Fibroblast of peridontal ligament (primary cell): ENCODE measurements around the gene DNAJC13.
A peak's percentile ranks its signal among the peaks of the same experiment; 100 is the strongest.

Source experiments
- DNase-seq: peaks from one replicate; pipeline ENCODE4 v3.0.0-alpha.2; 2010; ENCODE audit errors: extremely low read depth

The DNAJC13 gene

DNA sequence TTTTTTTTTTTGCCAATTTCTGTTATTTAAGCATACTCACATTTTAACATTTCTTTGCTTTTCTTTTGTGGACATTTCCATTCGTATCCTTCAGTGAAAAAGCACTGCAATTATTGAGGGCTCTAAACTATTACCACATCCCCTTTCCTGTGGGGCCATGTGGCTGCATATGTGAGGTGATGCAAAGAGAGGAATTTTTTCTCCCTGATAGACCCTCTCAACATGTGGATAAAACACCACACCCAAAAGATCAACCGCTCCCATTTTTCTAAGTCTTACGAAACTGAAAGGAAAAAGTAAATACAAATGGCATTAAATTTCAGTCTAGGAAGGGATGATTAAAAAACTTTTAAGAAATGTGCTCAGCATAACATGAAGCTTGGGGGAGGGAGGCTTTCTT, 68.8 kb downstream of the DNAJC13 start:
- peak; percentile 77 for DNase-seq

DNA sequence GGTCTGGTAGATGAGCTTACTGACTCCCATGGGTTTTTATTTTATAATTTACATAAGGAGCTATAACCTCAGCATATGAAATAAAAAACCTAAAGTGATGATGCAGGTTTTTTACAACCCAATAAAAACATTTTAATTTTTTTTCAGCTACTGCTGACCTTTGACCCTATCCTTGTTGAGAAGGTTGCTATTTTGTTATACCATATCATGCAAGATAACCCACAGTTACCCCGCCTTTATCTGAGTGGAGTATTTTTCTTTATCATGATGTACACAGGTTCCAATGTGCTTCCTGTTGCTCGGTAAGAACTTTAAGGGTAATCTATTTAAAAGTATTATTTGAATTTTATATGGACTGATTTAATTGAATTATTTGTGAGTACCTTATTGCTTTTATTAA, 70.8 kb downstream of the DNAJC13 start:
- DNase-seq, result no peak

DNA sequence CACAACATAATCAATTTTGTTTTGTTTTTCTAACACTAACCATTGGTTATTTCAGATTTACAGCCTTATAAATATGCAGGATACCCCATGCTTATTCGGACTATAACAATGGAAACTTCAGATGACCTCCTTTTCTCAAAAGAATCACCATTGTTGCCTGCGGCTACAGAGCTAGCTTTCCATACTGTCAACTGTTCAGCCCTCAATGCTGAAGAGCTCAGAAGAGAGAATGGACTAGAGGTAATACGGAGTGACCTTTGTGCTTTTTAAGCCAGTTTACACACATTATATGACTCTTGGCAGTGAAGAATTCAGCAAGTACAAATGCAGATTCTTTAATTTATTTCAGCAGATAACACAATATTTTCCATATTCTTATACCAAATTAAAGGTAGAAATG, 81.8 kb downstream of the DNAJC13 start:
- DNase-seq, result no peak

DNA sequence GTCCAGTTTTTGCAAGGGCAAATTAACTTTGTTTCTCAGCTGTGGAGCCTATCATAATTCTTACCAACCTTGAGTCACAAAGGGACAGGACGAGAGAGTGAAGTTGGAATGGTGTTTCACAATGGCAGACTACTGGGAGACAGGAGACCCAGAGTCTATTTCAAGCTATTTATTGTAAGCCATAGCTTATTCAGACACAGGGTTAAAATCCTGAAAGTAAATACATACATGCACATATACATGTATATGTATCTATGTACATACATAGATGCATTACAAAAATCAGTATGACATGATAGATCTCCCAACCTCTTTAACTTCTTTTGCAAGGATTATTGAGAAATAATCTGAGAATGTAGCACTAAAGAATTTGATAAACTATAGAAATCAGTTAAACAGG, 86.3 kb downstream of the DNAJC13 start:
- DNase-seq, result no peak

DNA sequence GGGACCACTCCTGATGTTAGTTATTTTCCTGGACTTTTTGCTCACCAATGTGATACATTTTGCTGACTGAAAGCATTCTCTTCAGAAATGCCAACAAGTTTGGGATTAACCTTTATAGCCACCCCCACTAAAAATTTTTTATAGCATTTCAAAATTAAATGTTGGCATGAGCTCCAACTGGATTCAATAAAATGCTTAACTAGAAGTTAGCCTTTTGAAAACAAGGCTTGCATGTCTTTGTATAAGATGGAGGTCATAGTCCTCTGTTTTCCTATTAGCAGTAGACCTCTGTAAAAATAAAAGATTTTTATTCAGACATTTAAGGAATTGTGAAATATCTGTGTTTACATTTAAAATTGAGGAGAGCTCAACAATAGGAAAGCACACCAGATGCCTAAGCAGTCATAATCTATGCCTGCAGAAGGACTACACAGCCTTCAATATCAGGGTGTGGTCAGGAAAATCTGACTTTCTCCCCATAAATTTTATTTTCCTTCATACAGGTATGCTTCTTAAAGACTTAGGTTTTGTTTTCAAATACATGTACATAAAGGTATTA, 87.2 kb downstream of the DNAJC13 start:
- peak; percentile 33 for DNase-seq

DNA sequence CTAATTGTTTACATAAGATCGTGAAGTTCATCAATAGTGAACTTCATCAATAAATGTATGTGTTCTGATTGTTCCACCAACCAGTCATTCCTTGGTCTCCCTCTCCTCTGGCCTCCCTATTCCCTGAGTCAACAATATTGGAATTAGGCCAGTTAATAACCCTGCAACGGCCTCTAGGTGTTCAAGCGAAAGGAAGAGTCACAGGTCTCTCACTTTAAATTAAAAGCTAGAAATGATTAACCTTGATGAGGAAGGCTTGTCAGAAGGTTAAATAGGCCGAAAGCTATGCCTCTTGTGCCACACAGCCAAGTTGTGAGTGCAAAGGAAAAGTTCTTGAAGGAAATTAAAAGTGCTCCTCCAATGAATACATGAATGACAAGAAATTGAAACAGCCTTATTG, 90.4 kb downstream of the DNAJC13 start:
- no peak for DNase-seq

DNA sequence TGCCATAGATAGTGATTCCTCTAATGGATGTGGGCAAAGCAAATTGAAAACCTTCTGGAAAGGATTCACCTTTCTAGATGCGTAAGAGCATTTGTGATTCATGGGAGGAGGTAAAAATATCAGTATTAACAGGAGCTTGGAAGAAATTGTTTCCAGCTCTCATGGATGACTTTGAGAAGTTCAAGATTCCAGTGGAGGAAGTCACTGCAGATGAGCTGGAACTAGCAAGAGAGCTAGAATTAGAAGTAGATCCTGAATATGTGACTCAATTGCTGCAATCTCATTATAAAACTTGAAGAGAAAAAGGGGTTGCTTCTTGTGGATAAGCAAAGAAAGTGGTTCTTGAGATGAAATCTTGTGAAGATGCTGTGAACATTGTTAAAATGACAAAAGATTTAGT, 91.8 kb downstream of the DNAJC13 start:
- DNase-seq, result no peak

DNA sequence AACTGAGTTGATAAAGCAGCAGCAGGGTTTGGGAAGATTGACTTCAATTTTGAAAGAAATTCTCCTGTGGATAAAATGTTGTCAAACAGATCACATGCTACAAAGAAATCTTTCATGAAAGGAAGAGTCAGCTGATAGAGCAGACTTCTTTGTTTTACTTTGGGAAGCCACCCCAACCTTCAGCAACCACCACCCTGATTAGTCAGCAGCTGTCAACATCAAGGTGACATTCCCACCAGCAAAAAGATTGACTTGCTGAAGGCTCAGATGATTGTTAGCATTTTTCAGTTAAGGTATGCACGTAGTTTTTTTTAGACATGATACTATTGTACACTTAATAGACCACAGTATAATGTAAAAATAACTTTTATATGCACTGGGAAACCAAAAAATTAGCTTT, 92.2 kb downstream of the DNAJC13 start:
- DNase-seq, result no peak

DNA sequence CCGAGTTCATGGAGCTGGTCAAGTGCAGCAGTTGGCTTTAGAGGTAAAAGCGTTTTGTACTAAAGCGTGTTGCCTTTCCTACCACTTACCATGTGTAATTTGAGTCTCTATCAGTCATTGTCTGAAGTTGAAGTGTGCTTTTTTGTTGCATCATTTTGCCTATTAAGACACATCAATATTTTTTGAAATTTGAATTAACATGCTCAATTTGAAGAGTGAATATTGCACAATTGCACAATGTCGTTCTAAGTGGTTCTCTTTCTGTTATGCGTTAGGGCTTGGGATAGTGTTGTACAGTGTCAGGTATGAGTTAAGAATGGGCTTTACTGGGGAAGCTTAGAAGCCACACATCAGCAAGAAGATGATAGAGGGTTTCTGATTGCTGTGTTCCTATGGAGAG, 95.8 kb downstream of the DNAJC13 start:
- DNase-seq, result no peak

DNA sequence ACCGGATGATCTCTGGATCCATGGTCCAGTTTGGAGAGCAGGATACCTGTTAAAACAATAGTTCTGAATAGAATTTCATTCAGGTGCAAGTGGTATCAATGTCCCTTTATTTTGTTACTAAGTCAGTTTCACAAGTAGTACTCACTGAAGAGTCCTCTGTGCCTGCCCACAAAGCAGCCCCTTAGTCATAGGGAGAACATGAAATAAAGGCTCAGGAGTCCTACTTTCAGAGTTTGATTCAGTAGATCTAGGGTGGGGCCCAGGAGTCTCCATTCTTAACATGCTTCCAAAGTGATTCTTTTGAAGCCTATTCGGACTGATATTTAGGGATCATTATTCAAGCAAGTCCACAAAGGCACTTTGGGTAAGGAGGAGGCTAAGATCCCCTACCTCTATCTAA, 100.0 kb downstream of the DNAJC13 start:
- DNase-seq, result no peak

DNA sequence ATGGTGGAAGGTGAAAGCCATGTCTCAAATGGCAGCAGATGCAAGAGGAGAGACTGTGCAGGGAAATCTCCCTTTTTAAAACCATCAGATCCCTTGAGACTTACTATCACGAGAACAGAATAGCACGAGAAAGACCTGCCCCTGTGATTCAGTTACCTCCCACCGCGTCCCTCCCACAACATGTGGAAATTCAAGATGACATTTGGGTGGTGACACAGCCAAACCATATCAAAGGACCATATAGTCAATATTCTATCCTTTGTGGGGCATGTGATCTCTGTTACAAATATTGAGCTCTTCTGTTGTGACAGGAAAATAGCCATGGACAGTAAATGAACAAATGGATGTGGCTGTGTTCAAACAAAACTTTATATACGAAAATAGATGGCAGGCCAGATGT, 102.6 kb downstream of the DNAJC13 start:
- no peak for DNase-seq

DNA sequence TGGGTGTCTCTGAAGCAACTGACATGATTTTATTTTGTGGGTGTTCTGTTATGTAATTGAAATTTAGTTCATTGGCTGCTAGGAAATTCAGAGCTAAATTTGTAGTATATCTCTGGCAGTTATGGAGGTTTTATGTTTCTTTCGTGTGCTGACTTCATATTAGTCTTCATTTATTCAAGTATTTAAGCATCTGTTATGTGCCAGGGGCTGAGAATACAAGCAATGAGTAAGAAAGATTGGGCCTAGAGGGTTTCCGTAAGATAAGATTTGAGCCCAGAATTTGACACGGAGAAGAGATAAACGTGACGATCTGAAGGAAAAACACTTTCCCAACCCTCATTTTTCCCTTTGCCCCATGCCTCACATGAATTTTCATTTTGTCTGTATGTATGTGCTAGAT, 104.6 kb downstream of the DNAJC13 start:
- DNase-seq, result no peak

DNA sequence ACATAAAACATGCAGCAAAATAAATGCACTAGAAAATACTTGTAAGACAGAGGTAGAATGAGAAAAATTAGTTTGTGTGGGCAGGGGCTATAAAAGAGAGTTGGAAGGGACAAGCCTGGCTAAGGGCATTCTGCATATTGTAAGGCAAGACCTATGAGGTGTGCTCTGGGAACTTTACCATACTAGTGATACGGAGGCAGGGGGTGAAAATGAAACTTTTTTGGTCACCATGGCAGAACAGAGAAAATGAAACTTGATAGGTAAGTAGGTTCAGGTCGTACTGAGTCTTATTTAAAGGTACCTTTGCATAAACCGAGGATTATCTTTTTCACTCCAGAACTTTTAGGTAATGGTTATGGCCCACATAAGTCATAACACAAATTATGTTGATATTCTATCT, 105.1 kb downstream of the DNAJC13 start:
- no peak for DNase-seq

DNA sequence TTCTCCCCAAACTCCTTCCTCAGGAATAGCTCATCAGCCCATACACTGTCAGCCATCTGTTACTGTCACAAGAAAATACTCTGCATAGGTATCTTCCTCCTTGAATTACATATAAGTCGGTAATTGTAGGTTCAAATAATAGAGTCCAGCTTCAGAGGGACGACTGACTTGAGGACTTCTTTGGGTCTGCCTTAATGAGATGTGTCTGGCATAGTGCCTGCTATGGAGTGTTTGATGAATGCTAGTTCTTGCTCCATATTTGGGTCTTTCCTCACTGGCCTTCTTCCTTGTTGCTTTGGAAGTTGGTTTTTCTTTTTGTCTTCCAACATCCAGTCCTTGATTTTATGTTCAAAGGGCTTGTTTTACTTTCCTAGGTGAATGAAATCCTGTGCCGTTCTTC, 113.3 kb downstream of the DNAJC13 start:
- DNase-seq, result no peak

DNA sequence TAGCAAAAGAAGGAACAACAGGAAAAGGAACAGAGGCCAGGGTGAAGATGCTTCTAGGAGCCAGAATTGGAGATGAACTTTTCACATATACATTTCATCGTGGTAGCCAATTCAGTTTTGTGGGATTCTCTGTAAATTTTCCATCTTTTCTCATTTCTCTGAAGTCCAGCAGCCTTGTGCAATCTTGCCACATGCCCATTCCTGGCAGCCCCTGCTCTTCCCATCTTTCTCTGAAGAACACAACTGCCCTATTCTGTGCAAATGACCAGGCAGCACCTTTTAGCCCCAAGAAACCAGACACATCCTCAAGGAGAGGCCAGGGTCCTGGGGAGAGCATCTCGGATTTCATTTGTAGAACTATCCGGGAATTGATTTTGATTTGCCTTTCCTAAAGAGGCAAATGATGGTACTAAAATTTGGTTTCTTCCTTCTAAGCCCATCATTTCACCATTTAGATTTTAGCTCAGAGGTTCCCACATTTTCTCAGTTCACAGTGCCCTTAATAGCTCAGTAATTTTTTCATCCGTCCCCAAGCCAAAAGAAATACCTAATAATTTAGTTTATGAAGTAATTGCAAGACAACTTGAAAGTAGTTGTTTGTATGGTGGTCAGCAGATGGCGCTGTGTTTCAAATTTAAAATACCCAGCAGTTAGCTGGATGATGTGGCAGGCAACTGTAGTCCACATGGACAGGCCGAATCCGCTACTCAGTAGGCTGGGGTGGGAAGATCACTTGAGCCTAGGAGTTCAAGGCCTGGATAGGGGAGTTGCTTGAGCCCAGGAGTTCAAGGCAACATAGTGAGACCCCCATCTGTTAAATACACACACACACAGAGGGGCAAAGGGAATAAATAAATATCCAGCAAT, 118.5 kb downstream of the DNAJC13 start:
- DNase-seq, result peak; percentile 95

DNA sequence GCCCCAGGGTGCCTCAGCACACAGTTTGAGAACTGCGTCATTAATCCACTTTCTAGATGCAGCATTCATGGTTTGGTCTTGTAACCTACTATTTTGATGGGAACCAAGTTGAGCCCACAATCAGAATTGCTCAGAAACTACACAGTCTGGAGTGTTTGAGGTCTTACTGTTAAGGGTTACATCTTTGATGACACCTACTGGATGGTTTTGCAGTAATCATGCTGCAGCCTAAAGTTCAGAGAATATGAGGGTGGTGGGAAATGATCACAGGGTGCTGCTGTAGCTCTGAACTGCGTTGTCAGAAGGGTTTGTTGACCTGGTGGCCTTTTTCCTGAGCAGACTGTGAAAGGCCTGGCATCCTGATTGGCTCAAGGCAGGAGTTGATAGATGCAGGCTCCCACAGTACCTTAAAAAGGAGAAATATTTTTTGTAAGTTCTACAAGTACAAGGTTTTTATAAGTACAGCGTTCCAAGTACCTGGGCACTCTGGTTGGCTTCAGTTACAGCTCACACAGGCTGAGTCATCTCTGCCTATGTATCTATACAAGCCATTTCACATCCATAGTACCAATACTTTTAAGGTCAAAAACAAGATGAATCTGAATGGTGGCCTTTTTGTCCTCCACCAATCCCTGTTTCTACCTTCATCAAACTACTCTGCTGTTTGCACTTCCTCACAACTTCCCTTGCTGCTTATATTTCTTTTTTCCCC, 119.3 kb downstream of the DNAJC13 start:
- DNase-seq, result peak; percentile 36

DNA sequence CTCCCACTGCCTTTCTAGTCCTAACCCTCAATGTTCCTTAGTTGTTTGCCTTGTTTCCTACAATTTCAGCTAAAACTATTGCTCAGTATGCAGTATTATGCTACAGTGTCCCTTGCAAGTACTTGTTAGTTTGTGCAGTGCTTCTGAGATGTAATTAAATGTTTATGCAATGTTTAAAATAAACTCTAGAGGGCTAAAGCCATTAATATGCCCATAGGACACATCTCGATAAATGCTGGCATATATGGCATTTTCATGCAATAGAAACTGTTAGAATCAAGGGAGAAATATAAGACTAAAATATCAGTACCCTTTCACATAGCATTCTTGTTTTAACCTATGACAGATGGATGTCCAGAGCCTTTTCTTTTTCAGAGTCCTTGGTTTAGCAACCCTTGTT, 120.0 kb downstream of the DNAJC13 start:
- peak; percentile 18 for DNase-seq

DNA sequence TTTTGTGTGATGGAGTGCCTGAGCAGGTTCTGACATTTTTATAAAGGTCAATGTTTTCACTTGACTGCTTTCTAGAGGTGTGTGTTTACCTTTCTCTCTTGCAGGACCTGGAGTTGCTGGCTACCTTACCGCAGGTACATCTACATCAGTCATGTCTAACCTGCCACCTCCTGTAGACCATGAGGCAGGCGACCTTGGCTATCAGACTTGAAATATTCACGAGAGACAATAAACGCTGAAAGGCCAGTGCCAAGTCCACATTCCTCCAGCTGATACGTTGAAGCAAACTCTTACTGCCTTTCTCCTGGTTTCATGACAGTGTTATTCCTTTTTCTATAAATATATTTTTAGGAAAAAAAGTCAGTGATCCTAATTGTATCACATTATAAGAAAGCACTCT, 120.8 kb downstream of the DNAJC13 start:
- no peak for DNase-seq

DNA sequence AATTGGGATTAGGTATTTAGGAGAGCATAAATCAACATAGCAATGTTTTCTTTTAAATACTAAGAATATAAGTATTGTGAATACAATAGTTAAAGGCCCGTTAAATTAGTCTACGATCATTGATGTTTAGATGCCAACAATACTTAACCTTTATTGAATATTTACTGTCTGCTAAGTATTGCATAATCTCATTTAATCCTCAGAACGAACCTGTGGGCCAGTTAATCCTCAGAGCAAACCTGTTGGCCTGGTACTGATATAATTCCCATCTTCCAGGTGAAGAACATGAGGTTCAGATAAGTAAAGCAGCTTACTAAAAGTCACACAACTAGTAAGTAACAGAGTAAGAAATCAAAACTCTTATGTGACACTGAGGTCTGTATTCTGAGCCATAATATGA, 122.4 kb downstream of the DNAJC13 start:
- DNase-seq, result no peak

DNA sequence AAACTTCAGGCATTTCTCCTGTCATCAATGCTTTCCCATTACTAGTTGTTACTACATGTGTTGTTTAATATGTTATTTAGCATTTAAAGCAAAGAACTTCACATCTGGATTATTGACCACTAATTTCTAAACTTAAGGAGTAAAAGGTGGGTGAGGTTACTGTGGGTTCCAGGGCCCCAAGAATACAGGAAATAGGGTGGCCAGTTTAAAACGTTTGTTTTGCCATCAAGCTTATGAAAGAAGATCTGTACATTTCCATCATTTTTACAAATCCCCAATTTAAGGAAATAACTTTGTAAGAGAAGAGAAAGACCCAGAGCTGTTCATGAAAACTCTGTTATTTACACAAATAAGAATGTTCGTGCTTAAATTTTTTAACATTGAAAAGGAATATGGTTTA, 125.3 kb downstream of the DNAJC13 start:
- DNase-seq, result peak; percentile 10

DNA sequence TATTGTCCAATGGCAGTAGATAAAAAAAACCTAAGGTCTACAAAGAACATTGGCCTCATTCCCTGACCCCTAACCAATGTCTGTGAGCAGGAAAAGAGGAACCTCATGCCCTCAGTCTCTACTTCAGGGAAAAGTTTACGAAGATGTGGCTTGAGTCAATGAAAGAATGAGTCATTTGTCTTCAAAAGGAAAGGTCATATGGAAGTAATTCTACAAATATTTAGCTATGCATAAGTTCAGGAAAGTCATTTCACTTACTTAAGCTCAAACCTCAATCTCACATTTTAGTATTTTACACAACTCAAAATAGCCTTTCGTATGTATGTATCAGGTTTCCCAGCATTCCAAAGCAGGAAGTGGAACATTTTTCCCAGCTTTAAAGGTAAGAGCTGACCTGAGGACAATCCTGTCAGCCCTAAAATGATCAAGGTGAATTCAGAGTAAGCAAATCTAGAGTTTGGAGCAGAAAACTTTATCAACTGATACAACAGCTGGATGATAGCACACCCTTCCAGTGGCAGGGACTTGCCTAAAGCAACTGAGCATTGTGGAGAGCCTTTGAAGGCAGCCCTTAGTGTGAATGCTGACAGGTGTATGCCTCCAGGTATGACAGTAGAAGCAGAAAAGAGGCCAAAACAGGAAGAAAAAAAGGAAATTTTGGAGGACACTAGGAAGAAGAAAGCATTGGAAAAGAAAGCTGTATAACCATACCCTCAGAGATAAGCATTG, 125.9 kb downstream of the DNAJC13 start:
- DNase-seq, result peak; percentile 99

DNA sequence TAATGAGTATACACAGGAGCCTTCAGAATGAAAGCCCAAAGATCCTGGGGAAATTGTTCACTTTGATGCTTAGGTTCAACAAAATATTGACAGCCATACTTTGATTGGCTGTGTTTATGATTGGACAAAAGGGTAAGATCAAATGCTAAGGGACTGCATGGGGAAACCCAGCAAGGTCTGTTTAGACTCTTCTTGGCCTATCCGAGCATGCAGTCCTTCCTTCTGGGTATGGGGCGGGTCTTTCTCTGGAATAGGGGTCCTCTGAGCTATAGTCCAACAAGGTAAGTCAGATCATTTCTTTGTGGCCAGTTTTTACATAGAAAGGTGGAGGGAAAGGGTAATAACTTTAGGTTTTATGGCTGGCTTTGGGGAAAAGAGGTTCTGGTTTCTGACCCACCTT, 126.8 kb downstream of the DNAJC13 start:
- no peak for DNase-seq
